HUES64 (cell line): Measurements from ENCODE around the gene CMBL.

ENCODE experiments used
- H3K27ac ChIP-seq: 2 replicates; pipeline ENCODE4 v1.7.0; 2013; ENCODE audit warnings: low read depth, low read length, inconsistent platforms
- H3K27me3 ChIP-seq: 2 replicates; pipeline ENCODE4 v1.6.1; 2013; ENCODE audit warnings: mild to moderate bottlenecking, low read length; ENCODE audit not compliant: insufficient read depth
- H3K36me3 ChIP-seq: 2 replicates; pipeline ENCODE4 v1.6.1; 2013; ENCODE audit warnings: mild to moderate bottlenecking, low read length; ENCODE audit not compliant: insufficient read depth
- H3K4me1 ChIP-seq: 2 replicates; pipeline ENCODE4 v1.6.1; 2013; ENCODE audit warnings: mild to moderate bottlenecking, low read length, moderate library complexity; ENCODE audit not compliant: insufficient read depth
- H3K4me3 ChIP-seq: 2 replicates; pipeline ENCODE4 v1.5.1; 2013; ENCODE audit warnings: mild to moderate bottlenecking, low read length, moderate library complexity
- H3K9ac ChIP-seq: 2 replicates; pipeline ENCODE4 v1.6.1; 2013; ENCODE audit warnings: mild to moderate bottlenecking, low read depth, low read length
- H3K9me3 ChIP-seq: 2 replicates; pipeline ENCODE4 v1.6.1; 2013; ENCODE audit warnings: low read depth, low read length; ENCODE audit not compliant: insufficient read depth
- WGBS: fragments of 150-250, 120-280 bp; methylation state at CpG from one replicate; pipeline ENCODE4 v1.1.7; 2013; ENCODE audit warnings: missing lambda C conversion rate; 5-methylcytosine and 5-hydroxymethylcytosine counted together

CMBL gene

DNA sequence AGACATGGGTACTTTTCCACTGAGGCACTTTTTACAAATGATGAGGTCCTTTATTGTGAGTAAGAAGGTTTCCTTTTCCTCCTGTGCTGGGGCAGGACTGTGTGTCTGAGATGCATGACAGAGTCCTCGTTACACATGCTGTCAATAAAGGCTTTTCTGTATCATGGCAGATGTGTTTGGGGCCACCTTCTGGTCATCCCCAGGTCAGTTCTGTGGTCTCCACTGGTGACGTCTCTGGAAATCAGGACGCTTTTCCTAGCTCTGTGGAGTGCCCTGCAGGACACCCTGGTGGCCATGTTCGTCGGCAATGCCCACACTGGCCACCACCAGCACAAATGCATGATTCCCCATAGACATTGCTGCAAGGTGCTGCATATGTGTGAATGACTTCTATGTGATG, 2.8 kb downstream of the CMBL start:
- Histone ChIP-seq H3K27ac (no peak overlapping the region), H3K4me1 (peaks cover 14% of the 10 kb centered on the region), H3K4me3 (no peak overlapping the region), H3K9me3 (no peaks in the 10 kb centered on the region), H3K9ac (no peak overlapping the region), H3K36me3 (no peaks in the 10 kb centered on the region), H3K27me3 (peaks cover 15% of the 10 kb centered on the region)
- WGBS: 83% methylated on average over 5 of the region's 5 CpGs

DNA sequence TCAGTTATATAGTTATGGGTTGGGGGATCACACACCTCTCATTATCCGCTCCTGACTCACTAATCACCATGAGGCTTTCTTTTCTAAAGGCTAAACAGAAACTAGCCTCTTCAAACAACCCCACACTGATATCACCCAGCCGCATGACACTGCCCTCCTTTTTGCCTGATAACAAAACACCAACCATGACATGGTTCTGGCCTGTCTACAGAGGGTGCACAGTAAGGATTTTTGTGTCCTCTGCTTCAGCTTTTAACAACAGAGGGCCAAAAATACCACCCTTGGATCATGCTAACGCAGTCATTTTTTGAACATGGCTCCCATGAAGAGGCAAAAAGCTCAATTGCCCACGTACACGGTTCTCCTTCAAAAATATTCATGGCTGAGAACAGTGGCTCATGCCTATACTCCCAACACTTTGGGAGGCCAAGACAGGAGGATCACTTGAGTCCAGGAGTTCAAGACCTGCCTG, 4.0 kb downstream of the CMBL start:
- H3K36me3 ChIP-seq: no peaks in the 10 kb centered on the region
- no peak overlapping the region for H3K4me3 ChIP-seq
- H3K27me3 ChIP-seq: peaks cover 15% of the 10 kb centered on the region
- no peaks in the 10 kb centered on the region for H3K9me3 ChIP-seq
- 72% methylated on average over 5 of the region's 5 CpGs for WGBS
- no peak overlapping the region for H3K9ac ChIP-seq
- H3K4me1 ChIP-seq: peaks cover 14% of the 10 kb centered on the region
- no peak overlapping the region for H3K27ac ChIP-seq

DNA sequence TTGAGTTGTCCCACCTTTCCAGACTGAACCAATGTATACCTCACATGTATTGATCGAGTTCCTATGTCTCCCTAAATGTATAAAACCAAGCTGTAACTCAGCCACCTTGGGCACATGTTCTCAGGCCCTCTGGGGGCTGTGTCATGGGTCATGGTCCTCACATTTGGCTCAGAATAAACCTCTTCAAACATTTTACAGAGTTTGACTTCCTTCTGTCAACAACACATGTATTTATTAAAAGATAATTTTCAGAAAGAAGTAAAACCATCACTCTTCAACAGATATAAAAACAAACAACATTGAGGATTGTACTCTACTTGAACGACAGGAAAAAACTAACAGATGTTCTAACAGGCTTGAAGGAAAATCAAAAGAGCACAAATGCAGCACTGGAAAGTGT, 4.5 kb downstream of the CMBL start:
- H3K9me3 ChIP-seq: no peaks in the 10 kb centered on the region
- no peak overlapping the region for H3K4me3 ChIP-seq
- no peaks in the 10 kb centered on the region for H3K36me3 ChIP-seq
- peaks cover 14% of the 10 kb centered on the region for H3K4me1 ChIP-seq
- no peak overlapping the region for H3K9ac ChIP-seq
- 89% methylated on average over 2 of the region's 2 CpGs for WGBS
- H3K27me3 ChIP-seq: peaks cover 15% of the 10 kb centered on the region
- no peak overlapping the region for H3K27ac ChIP-seq

DNA sequence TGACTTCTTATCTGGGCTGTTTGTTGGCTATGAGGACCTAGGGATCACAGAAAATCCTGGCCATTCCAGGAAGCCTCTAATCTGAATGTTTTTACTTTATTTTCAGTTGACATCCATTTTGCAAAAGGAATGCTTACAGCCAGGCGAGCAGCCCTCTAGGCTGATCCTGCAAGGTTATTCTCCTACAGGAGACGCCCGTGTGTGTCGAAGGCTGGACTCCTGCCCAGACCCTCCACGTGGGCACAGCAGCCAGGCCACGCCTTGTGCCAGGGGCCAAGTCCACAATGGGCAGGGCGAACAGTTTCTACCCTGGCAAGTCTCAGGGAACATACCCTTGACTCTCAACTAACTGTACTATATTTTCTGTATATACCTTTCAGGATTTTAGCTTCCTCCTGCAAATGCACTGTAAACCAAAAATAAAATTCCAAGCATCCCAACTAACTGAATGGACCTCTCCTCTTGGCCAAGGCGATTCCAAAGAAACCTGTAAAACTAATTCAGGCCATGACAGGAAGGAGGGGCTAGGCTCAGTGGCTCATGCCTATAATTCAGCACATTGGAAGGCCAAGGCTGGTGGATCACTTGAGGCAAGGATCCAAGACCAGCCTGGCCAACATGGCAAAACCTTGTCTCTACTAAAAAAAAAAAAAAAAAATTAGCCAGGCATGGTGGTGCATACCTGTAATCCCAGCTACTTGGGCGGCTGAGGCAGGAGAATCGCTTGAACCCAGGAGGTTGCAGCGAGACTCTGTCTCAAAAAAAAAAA, 5.7 kb downstream of the CMBL start:
- Histone ChIP-seq H3K36me3 (no peaks in the 10 kb centered on the region), H3K27me3 (peaks cover 8% of the 10 kb centered on the region), H3K27ac (no peak overlapping the region), H3K9me3 (no peaks in the 10 kb centered on the region), H3K4me3 (no peak overlapping the region), H3K9ac (no peak overlapping the region), H3K4me1 (peaks cover 13% of the 10 kb centered on the region)
- WGBS: 93% methylated on average over 11 of the region's 11 CpGs

DNA sequence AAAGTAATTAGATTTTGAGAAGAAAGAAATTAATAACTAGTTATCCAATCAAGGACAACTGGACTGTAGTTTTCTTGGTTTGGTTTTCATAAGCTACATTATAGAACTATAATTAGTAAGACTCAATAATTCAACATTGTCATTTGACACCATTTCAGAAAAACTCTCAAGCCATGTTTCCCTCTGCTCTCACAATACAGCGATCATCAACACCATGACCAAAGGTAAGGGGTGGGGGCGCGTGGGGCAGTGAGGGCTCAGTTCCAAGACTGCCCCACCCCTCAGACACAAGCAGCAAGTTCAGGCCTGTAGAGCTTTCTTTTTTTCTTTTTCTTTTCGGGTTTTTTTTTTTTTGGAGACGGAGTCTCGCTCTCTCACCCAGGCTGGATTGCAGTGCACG, 6.4 kb downstream of the CMBL start:
- no peak overlapping the region for H3K27ac ChIP-seq
- no peaks in the 10 kb centered on the region for H3K9me3 ChIP-seq
- H3K27me3 ChIP-seq: peaks cover under 1% of the 10 kb centered on the region; the same call in 1 of the 2 replicates
- H3K36me3 ChIP-seq: no peaks in the 10 kb centered on the region
- WGBS: 78% methylated on average over 7 of the region's 7 CpGs
- H3K9ac ChIP-seq: no peak overlapping the region
- peaks cover 5% of the 10 kb centered on the region for H3K4me1 ChIP-seq
- no peak overlapping the region for H3K4me3 ChIP-seq

DNA sequence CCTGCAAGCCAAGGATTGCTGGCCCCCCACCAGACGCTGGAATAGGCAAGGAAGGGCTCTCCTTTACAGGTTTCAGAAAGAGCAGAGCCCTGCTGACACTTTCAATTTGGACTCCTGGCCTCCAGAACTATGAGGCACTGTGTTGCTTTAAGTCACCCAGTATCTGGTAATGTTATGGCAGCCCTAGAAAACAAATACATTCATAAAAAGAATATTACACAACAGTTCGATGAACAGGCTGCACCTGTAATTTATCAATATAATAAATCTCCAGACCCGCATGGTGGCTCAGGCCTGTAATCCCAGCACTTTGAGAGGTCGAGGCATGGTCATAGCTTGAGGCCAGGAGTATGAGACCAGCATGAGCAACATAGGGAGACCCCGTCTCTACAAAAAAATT, 7.5 kb downstream of the CMBL start:
- Histone ChIP-seq H3K36me3 (no peaks in the 10 kb centered on the region), H3K4me1 (no peaks in the 10 kb centered on the region), H3K9me3 (no peaks in the 10 kb centered on the region), H3K4me3 (no peak overlapping the region), H3K27me3 (no peaks in the 10 kb centered on the region; the same call in 1 of the 2 replicates), H3K9ac (no peak overlapping the region), H3K27ac (no peak overlapping the region)
- 94% methylated on average over 5 of the region's 5 CpGs for WGBS

DNA sequence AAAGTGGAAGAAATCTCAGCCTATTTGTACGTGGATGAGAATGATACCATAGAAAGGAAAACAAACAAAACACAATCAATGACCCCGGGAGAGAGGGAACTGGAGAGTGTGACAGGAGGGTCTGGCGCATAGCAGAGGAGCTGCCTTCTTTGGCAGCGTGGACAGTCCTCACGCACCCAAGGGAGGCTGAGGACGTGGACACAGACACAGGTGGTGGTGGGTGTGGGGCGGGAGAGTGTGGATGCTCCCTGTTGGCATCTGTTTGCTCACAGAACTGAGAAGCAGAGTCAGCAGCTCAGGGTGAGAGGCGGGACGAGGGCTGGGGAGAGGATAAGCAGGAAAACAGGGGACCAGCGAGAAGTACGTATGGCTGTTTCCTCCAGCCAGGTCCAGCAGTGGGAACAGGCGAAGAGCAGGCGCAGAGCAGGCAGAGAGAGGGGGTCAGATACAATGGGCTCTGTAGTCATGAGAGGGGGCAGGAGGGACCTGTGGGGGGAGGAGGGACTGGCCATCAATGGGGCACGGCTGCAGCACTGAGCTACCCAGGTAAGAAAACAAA, 10.0 kb downstream of the CMBL start:
- WGBS: 89% methylated on average over 13 of the region's 14 CpGs
- no peak overlapping the region for H3K9ac ChIP-seq
- no peaks in the 10 kb centered on the region for H3K9me3 ChIP-seq
- no peaks in the 10 kb centered on the region for H3K36me3 ChIP-seq
- no peaks in the 10 kb centered on the region; the same call in 1 of the 2 replicates for H3K27me3 ChIP-seq
- no peak overlapping the region for H3K27ac ChIP-seq
- no peak overlapping the region for H3K4me3 ChIP-seq
- no peaks in the 10 kb centered on the region for H3K4me1 ChIP-seq

DNA sequence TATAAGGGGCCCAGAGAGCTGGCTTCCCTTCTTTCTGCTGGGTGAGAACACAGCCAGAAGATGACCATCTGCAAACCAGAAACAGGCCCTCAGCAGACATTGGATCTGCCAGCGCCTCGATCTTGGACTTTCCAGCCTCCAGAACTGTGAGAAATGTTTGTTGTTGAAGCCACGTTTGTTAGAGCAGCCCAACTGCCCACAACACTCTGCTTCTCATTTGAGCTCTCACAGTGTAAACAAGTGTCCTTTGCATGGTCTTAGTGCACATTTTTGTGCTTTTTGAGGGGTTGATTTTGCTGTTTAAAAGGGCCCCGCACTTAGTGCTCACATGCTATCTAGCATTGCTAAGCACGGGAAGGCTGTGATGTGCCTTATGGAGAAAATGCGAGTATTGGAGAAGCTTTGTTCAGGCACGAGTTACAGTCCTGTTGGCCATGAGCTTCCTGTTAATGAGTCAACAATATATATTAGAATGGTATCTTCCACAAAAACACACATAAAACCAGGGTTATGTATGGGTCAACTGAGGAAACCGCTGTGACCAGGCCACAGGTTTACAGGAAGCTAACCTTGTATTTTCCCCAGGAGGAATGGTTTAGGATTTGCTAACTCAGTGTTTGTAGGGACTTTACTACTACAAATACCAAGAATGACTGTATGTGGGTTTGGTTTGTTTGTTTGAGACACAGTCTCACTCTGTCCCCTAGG, 11.9 kb downstream of the CMBL start:
- H3K4me1 ChIP-seq: no peaks in the 10 kb centered on the region
- 84% methylated on average over 8 of the region's 8 CpGs for WGBS
- no peaks in the 10 kb centered on the region for H3K36me3 ChIP-seq
- H3K9me3 ChIP-seq: no peaks in the 10 kb centered on the region
- no peak overlapping the region for H3K4me3 ChIP-seq
- H3K27ac ChIP-seq: no peak overlapping the region
- H3K9ac ChIP-seq: no peak overlapping the region
- no peaks in the 10 kb centered on the region; the same call in 1 of the 2 replicates for H3K27me3 ChIP-seq

DNA sequence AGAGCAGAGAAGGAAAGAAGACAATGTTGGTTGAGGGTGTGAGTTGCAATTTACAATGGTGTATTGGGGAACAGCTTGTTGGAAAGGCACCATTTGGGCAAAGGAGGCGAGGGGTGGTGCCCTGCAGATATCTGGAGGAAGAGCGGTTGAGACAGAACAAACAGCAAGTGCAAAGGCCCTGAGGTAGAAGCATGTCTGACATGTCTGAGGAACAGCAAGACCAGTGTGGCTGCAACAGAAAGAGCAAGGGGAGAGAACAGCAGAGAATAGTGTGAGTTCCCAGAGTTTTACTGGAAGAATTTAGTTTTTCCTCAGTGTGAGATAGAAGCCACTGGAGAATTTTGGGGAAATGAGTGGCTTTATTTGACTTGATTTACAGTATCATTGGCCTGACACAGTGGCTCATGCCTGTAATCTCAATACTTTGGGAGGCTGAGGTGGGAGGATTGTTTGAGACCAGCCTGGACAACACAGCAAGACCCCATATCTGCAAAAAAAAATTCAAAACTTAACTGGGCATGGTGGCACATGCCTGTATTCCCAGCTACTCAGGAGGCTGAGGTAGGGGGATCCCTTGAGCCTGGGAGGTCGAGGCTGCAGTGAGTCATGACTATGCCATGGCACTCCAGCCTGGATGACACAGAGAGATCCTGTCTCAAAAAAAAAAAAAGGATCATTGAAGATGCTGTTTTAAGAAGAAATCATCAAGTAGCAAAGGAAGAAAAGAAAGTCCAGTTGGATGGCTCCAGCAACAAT, 13.6 kb downstream of the CMBL start:
- no peaks in the 10 kb centered on the region for H3K9me3 ChIP-seq
- H3K9ac ChIP-seq: no peak overlapping the region
- H3K4me1 ChIP-seq: 0 out of 2 replicates have a peak, but pooled peaks cover 3% of the 10 kb centered on the region
- H3K27me3 ChIP-seq: no peaks in the 10 kb centered on the region; the same call in 1 of the 2 replicates
- H3K4me3 ChIP-seq: no peak overlapping the region
- WGBS: 88% methylated on average over 3 of the region's 3 CpGs
- no peak overlapping the region for H3K27ac ChIP-seq
- H3K36me3 ChIP-seq: no peaks in the 10 kb centered on the region

DNA sequence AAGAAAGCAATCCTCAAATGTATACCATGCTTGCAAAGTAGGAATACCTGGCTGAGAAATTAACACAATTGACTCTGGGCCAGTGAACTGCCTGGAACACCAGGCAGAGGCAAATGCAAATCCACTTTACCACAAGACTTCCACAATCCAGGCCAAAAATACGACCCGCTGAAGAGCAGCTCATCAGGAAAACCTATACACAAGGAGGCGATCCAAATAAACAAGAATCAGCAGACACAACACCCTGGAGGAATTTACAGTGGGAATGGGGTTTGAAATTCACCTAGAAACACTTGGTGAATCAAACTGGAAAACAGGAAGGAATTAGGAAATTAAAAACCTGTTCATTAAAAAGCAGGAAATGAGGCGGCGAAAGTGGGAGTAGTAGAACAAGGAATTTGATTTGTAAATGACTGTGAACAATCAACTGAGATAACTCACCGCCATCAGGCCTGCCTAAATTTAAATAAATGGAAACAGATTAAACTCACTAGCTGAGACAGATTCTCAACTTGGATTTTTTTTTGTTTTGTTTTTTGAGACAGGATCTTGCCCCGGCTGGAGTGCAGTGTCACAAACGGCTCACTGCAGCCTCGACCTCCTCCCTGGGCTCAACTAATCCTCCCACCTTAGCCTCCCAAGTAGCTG, 15.9 kb downstream of the CMBL start:
- Histone ChIP-seq H3K9me3 (no peaks in the 10 kb centered on the region), H3K4me3 (no peak overlapping the region), H3K27ac (no peak overlapping the region), H3K27me3 (no peaks in the 10 kb centered on the region; the same call in 1 of the 2 replicates), H3K9ac (no peak overlapping the region), H3K36me3 (no peaks in the 10 kb centered on the region; the same call in 1 of the 2 replicates), H3K4me1 (0 out of 2 replicates have a peak, but pooled peaks cover 3% of the 10 kb centered on the region)
- WGBS: 87% methylated on average over 8 of the region's 9 CpGs
